Esophagus squamous epithelium (tissue), 5 donors: Measurements from ENCODE around the gene CENPC. TPM values are rescaled to one million over a fixed set of nuclear protein-coding genes. Genes with fewer than 3 reads are reported as not detected.
"Not testable (repeated sequence)": the region's sequence is repeated elsewhere in the genome, so short reads cannot be mapped to it uniquely, and the experiment has no call there.

Source experiments
- DNase-seq: peaks from one replicate; lab custom pipeline; 2025; lab: John Stamatoyannopoulos, UW
- H3K27ac ChIP-seq, 4 donors: fragments of 200-600 bp; sonication (generic); one replicate each; pipeline ENCODE4 v1.5.1; 2016 to 2019; ENCODE audit warnings: mild to moderate bottlenecking in 1 of 4
- H3K27me3 ChIP-seq, 4 donors: fragments of 200-600 bp; sonication (generic); 1 replicate in 3 of 4; 2 replicates in 1 of 4; pipeline versions ENCODE4 v1.5.1 to v1.6.0; 2017 to 2021; ENCODE audit warnings: antibody characterized with exemption in 1 of 4
- H3K36me3 ChIP-seq, 3 donors: fragments of 200-600 bp; sonication (generic); one replicate each; pipeline ENCODE4 v1.5.1; 2016 to 2019
- H3K4me1 ChIP-seq, 3 donors: fragments of 200-600 bp; sonication (generic); one replicate each; pipeline ENCODE4 v1.5.1; 2017 to 2019
- H3K4me3 ChIP-seq, 4 donors: fragments of 200-600 bp; sonication (generic); 1 replicate in 3 of 4; 2 replicates in 1 of 4; pipeline ENCODE4 v1.5.1; 2016 to 2019; ENCODE audit warnings: mild to moderate bottlenecking in 2 of 4, moderate library complexity in 1 of 4
- H3K9me3 ChIP-seq, 3 donors: fragments of 200-600 bp; sonication (generic); one replicate each; pipeline ENCODE4 v1.5.1; 2016 to 2019
- CTCF ChIP-seq, 6 experiments: fragments of 450-650 bp in 4 of 6; fragments of 200-600 bp in 2 of 6; sonication (generic) in 2 of 6; IDR thresholded peaks; one replicate each; pipeline ENCODE4 v1.5.1; 2016 to 2019; ENCODE audit warnings: antibody characterized with exemption in 6 of 6, mild to moderate bottlenecking in 4 of 6, moderate library complexity in 4 of 6
- POLR2A ChIP-seq, 4 donors: fragments of 450-650 bp; IDR thresholded peaks; one replicate each; pipeline ENCODE4 v1.6.1; 2017; ENCODE audit warnings: antibody characterized with exemption in 4 of 4, mild to moderate bottlenecking in 4 of 4, moderate library complexity in 3 of 4
- WGBS, 2 donors: methylation state at CpG; one replicate each; pipeline ENCODE4 v1.1.5; 2018; 5-methylcytosine and 5-hydroxymethylcytosine counted together
- intact Hi-C: fragments of 100-400 bp; cut with DNase I; formaldehyde crosslinking; loops from one replicate; pipeline ENCODE4 v1.15.0; 2022
- total RNA-seq, 4 donors: library from RNA; depleted of rRNA; stranded (reverse); fragments of >200 nt; gene quantifications; one replicate each; pipeline ENCODE4 v1.1.0, GENCODE V29; 2016
- donor health status: DM: yes; HTN: yes; CAD: no.

CENPC gene
- total RNA-seq, 4 donors from 2014 or later: 11.8 to 30.1 (median 16.5) TPM

- no peak for DNase-seq
- TF ChIP-seq POLR2A (IDR thresholded peaks at IDR 0.05): no peak
- no peak for TF ChIP-seq CTCF (IDR thresholded peaks at IDR 0.05)
- H3K27ac ChIP-seq: no peak overlapping the region
- peaks cover 0 to 55% (median 0%) of the 10 kb centered on the region in 3 donors for H3K36me3 ChIP-seq
- no peaks in the 10 kb centered on the region for H3K9me3 ChIP-seq
- WGBS, 2 donors: 73 to 74% methylated on average over 4 of the region's 4 CpGs
- no peak overlapping the region for H3K4me3 ChIP-seq
- no peaks in the 10 kb centered on the region for H3K4me1 ChIP-seq
- intact Hi-C loops: no loop called here
- no peaks in the 10 kb centered on the region for H3K27me3 ChIP-seq
Observed at GRCh38 chr4:67452100-67452845, 93.0 kb downstream of the CENPC start.

- intact Hi-C loops: no loop called here
- H3K4me3 ChIP-seq: no peak overlapping the region
Observed at GRCh38 chr4:67451464-67451863, 93.8 kb downstream of the CENPC start.

GRCh38 chr4:67448621-67449020 lies 96.7 kb downstream of the CENPC start:
- Histone ChIP-seq H3K36me3 (peaks cover 0 to 22% (median 0%) of the 10 kb centered on the region in 3 donors), H3K4me1 (no peaks in the 10 kb centered on the region), H3K4me3 (no peak overlapping the region), H3K27me3 (no peaks in the 10 kb centered on the region), H3K27ac (no peak overlapping the region), H3K9me3 (no peaks in the 10 kb centered on the region)
- intact Hi-C loops: no loop called here
- TF ChIP-seq CTCF (IDR thresholded peaks at IDR 0.05): no peak
- no peak for TF ChIP-seq POLR2A (IDR thresholded peaks at IDR 0.05)
- no peak for DNase-seq

More at GRCh38 chr4:67451464-67451863, 93.8 kb downstream of the CENPC start:
- Histone ChIP-seq H3K27me3 (no peaks in the 10 kb centered on the region), H3K9me3 (no peaks in the 10 kb centered on the region), H3K4me1 (no peaks in the 10 kb centered on the region), H3K27ac (no peak overlapping the region), H3K36me3 (peaks cover 0 to 47% (median 0%) of the 10 kb centered on the region in 3 donors)
- WGBS, 2 donors: 69 to 72% methylated on average over 6 of the region's 6 CpGs
- TF ChIP-seq POLR2A (IDR thresholded peaks at IDR 0.05) (no peak), CTCF (IDR thresholded peaks at IDR 0.05) (no peak)
- DNase-seq: no peak

- TF ChIP-seq CTCF (IDR thresholded peaks at IDR 0.05): no peak
- no peak for TF ChIP-seq POLR2A (IDR thresholded peaks at IDR 0.05)
- no peaks in the 10 kb centered on the region for H3K4me1 ChIP-seq
- no peak for DNase-seq
- peaks cover 0 to 15% (median 0%) of the 10 kb centered on the region in 3 donors for H3K36me3 ChIP-seq
- no peak overlapping the region for H3K27ac ChIP-seq
- 87 to 94% methylated on average over 1 of the region's 1 CpG for WGBS, 2 donors
- intact Hi-C loops: no loop called here
- H3K9me3 ChIP-seq: no peaks in the 10 kb centered on the region
- no peak overlapping the region for H3K4me3 ChIP-seq
- H3K27me3 ChIP-seq: no peaks in the 10 kb centered on the region
Observed at GRCh38 chr4:67447873-67448272, 97.4 kb downstream of the CENPC start.

- DNase-seq: no peak
- intact Hi-C loops: no loop called here
- peaks cover 0 to 22% (median 0%) of the 10 kb centered on the region in 3 donors for H3K36me3 ChIP-seq
- H3K9me3 ChIP-seq: no peaks in the 10 kb centered on the region
- H3K27me3 ChIP-seq: no peaks in the 10 kb centered on the region
- no peaks in the 10 kb centered on the region for H3K4me1 ChIP-seq
- 87 to 96% methylated on average over 1 of the region's 1 CpG for WGBS, 2 donors
- H3K4me3 ChIP-seq: no peak overlapping the region
- no peak for TF ChIP-seq CTCF (IDR thresholded peaks at IDR 0.05)
- no peak for TF ChIP-seq POLR2A (IDR thresholded peaks at IDR 0.05)
- no peak overlapping the region for H3K27ac ChIP-seq
Observed at GRCh38 chr4:67446811-67447210, 98.5 kb downstream of the CENPC start.

- H3K27me3 ChIP-seq, DNase-seq, H3K9me3 ChIP-seq, intact Hi-C loops, H3K27ac ChIP-seq, H3K4me3 ChIP-seq, H3K4me1 ChIP-seq: not testable (repeated sequence)
- WGBS, 2 donors: 70 to 87% methylated on average over 20 to 22 of the region's 25 CpGs
- H3K36me3 ChIP-seq: peaks cover 0 to 22% (median 0%) of the 10 kb centered on the region in 3 donors
Observed at GRCh38 chr4:67445881-67446280, 99.4 kb downstream of the CENPC start.
